Measurements from ENCODE around the gene KASH5.

The KASH5 gene

DNA sequence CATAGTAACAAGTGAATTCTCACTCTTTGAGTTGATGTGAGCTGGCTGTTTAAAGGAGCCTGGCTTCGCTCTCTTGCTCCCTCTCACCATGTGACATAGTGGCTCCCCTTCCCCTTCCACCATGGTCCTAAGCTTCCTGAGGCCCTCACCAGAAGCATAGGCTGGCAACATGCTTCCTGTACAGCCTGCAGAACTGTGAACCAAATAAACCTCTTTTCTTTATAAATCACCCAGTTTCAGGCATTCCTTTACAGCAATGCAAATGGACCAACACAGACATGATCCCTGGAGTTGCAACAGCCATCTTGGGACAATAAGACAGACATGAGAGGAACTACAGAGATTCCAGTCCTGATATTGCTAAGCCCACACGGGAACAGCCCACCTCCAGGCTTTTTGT is 38.5 kb upstream of the KASH5 start:
- H3K36me3 ChIP-seq (ENCODE audit: insufficient read depth, low read length), result peaks cover 83% of the 10 kb centered on the region
- H3K9me3 ChIP-seq (ENCODE audit: low read length), result no peaks in the 10 kb centered on the region
- H3K27me3 ChIP-seq (ENCODE audit: insufficient read depth, low read length), result no peaks in the 10 kb centered on the region
- no peak overlapping the region for H3K4me3 ChIP-seq (ENCODE audit: low read length)
- peaks cover 6% of the 10 kb centered on the region for H3K4me1 ChIP-seq (ENCODE audit: insufficient read depth, low read length)
- H2AFZ ChIP-seq (ENCODE audit: low read depth, low read length), result no peak overlapping the region

DNA sequence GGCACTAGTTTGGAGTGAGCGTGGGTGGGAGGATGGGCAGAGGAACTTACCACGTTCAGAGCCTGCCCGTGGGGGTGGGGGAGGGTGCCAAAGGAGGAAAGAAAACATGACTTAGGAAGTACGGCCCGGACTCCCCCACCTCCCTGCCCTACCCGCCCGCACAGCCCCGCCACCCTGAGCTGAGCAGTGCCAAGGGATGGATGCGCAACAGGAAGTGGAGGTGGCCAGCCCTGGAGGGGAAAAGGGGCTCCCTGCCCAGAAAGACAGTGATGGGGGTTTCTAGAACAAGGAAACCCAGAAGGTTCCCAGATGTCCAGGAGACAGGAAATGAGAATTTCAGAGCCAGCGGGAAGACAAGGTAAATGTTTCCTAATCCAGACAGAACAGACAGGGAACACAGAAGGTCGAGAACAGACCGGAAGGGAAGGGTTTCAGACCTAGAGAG is 32.1 kb upstream of the KASH5 start:
- Histone ChIP-seq H3K4me3 (ENCODE audit: low read length) (no peak overlapping the region), H3K27me3 (ENCODE audit: insufficient read depth, low read length) (no peaks in the 10 kb centered on the region), H2AFZ (ENCODE audit: low read depth, low read length) (no peak overlapping the region), H3K9me3 (ENCODE audit: low read length) (no peaks in the 10 kb centered on the region), H3K36me3 (ENCODE audit: insufficient read depth, low read length) (peaks cover 74% of the 10 kb centered on the region), H3K4me1 (ENCODE audit: insufficient read depth, low read length) (peaks cover 7% of the 10 kb centered on the region)

DNA sequence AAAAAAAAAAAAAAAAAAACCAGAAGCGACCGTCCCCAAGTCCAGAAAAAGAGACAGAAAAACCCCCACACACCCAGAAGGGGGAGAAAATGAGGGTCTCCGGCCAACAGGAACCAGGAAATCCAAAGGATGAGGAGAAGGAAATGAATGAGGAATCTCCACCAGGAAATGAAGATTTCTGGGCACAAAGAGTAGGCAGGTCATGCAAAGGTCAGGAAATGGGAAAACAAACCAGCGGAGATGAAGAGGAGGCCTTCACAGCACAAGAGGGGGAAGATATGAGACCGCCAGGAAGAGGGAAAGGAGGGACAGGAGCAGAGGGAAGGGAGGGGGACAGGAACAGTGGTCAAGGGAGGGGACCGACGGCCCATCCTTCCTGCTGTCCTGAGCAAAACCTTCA is 31.7 kb upstream of the KASH5 start:
- Histone ChIP-seq H3K4me3 (ENCODE audit: low read length) (no peak overlapping the region), H3K36me3 (ENCODE audit: insufficient read depth, low read length) (peaks cover 70% of the 10 kb centered on the region), H3K9me3 (ENCODE audit: low read length) (no peaks in the 10 kb centered on the region), H2AFZ (ENCODE audit: low read depth, low read length) (no peak overlapping the region), H3K4me1 (ENCODE audit: insufficient read depth, low read length) (peaks cover 7% of the 10 kb centered on the region), H3K27me3 (ENCODE audit: insufficient read depth, low read length) (no peaks in the 10 kb centered on the region)

DNA sequence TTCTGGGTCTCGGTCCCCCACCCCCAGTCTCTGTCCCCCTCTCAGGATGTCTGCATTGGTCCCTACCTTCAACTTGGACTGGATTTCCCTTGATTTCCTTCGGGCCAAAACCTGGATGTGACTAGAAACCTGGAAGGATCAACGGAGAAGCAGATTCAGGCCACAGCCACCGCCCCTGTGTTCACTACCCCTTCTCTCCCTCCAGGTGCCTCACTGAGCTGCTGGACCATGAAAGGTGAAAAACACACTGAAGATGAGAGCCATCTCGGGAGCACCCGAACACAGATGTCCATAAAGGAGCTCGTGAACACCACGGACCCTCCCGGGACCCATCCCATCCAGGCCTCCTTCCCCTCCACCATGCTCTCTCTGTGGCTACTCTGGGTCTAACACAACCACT is 30.9 kb upstream of the KASH5 start:
- Histone ChIP-seq H3K4me3 (ENCODE audit: low read length) (no peak overlapping the region), H3K9me3 (ENCODE audit: low read length) (no peaks in the 10 kb centered on the region), H3K36me3 (ENCODE audit: insufficient read depth, low read length) (peaks cover 63% of the 10 kb centered on the region), H3K4me1 (ENCODE audit: insufficient read depth, low read length) (peaks cover 7% of the 10 kb centered on the region), H2AFZ (ENCODE audit: low read depth, low read length) (no peak overlapping the region), H3K27me3 (ENCODE audit: insufficient read depth, low read length) (no peaks in the 10 kb centered on the region)

DNA sequence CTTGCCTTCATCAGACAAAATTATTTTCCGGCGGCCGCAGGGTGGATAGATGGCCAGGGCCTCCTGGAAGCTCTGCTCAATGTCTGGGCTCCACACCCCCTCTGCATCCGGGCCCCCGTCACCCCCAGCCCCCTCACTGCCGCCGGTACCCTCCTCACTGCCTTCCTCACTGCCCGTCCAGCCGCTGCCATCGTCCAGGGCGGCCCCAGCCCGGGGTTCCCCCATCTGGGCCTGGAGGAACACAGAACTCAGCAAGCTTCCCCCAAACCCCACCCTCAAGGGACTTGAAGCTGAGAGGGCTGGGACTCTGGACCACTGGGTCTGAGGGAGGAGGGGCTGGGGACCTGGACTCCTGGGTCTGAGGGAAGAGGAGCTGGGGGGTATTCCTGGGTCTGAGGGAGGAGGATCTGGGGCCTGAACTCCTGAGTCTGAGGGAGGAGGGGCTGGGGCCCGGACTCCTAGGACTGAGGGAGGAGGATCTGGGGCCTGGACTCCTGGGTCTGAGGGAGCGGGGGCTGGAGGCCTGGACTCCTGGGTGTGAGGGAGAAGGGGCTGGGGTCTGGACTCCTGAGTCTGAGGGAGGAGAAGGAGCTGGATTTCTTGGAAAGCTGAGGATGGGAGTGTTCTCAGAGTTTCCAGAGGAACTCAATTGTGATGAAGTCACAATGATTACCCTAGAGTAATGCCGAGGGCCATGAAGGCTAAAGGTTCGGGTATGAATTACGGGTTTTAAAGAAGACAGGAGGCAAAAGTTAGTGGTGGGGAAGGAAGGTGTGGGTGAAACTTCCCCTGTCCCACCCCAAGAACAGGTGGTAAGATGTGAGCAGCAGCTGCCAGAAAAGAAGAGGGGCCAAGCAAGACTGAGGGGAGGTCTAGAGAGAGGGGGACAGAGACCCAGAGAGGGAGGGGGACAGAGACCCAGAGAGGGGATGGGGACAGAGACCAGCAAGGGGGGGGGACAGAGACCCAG is 27.9 kb upstream of the KASH5 start:
- peaks cover 11% of the 10 kb centered on the region for H3K4me1 ChIP-seq (ENCODE audit: insufficient read depth, low read length)
- H3K4me3 ChIP-seq (ENCODE audit: low read length), result peak overlapping the region; percentile 99
- no peak overlapping the region for H2AFZ ChIP-seq (ENCODE audit: low read depth, low read length)
- peaks cover 40% of the 10 kb centered on the region for H3K36me3 ChIP-seq (ENCODE audit: insufficient read depth, low read length)
- H3K9me3 ChIP-seq (ENCODE audit: low read length), result no peaks in the 10 kb centered on the region
- no peaks in the 10 kb centered on the region for H3K27me3 ChIP-seq (ENCODE audit: insufficient read depth, low read length)

- Histone ChIP-seq H3K9me3 (ENCODE audit: low read length) (no peaks in the 10 kb centered on the region), H3K4me1 (ENCODE audit: insufficient read depth, low read length) (peaks cover 11% of the 10 kb centered on the region), H2AFZ (ENCODE audit: low read depth, low read length) (peak overlapping the region; percentile 14), H3K27me3 (ENCODE audit: insufficient read depth, low read length) (no peaks in the 10 kb centered on the region), H3K36me3 (ENCODE audit: insufficient read depth, low read length) (peaks cover 27% of the 10 kb centered on the region), H3K4me3 (ENCODE audit: low read length) (peak overlapping the region; percentile 99)
Observed at GRCh38 chr19:49361438-49362047, 26.5 kb upstream of the KASH5 start.

DNA sequence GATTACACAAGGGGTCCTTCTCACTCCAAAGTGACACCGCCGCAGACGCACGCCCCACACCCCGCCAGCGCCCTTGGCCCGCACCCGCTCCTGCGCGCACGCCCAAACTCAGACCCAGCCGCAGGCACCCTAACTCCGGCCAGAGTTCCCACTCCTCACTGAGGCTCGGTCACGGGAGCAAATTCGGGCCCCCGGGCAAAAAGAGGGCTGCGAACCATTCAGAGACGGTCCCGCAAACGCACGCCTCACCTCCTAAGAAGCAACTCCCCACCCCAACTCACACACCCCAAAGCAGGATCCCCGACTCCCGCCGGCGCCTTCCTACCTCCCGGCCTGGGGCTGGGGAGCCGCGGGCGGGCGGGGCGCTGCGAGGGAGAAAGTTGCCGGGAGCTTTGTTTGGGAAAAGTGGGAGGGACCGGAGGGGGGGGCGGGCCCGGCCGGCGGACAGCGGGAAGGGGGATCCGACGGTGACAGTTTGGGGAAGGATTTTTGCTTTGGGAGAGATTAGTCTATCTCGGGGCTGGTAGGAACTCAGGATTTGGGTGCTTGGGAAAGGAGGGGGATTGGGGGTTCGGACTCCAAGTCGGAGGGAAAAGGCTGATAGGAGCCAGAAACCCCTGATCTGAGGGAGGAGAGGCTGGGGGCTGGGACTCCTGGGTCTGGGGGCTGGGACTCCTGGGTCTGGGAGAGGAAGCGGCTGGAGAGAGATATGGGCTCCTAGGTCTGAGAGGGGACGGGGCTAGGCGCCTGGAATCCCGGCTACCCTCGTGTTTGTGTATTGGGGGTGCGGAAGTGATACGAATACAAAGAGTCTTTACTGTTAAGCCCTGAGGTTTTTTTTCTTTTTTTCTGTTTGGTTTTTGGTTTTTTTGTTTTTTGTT is 25.8 kb upstream of the KASH5 start, which contains the start of gene TEAD2:
Gene TEAD2, minus strand, starts transcription at position 369 of the 881 bp plus-strand sequence. CDS start 2,341 bp downstream, outside the sequence.
- Histone ChIP-seq H2AFZ (ENCODE audit: low read depth, low read length) (peak within 1 kb of the TSS; percentile 14), H3K36me3 (ENCODE audit: insufficient read depth, low read length) (peaks cover 19% of the 10 kb centered on the region), H3K4me3 (ENCODE audit: low read length) (peak within 1 kb of the TSS; percentile 99), H3K27me3 (ENCODE audit: insufficient read depth, low read length) (no peaks in the 10 kb centered on the region), H3K9me3 (ENCODE audit: low read length) (no peaks in the 10 kb centered on the region), H3K4me1 (ENCODE audit: insufficient read depth, low read length) (peaks cover 11% of the 10 kb centered on the region)

- H3K4me1 ChIP-seq (ENCODE audit: insufficient read depth, low read length), result peaks cover 11% of the 10 kb centered on the region
Observed at GRCh38 chr19:49362929-49363267, 25.2 kb upstream of the KASH5 start.

GRCh38 chr19:49363268-49364082 is 24.6 kb upstream of the KASH5 start, which contains the start of gene DKKL1:
TSS of gene DKKL1 (plus strand) at chr19:49363877. CDS start at chr19:49363999, 122 bp downstream.
- Histone ChIP-seq H3K9me3 (ENCODE audit: low read length) (no peaks in the 10 kb centered on the region), H3K27me3 (ENCODE audit: insufficient read depth, low read length) (no peaks in the 10 kb centered on the region), H3K4me3 (ENCODE audit: low read length) (peak within 1 kb of the TSS; percentile 99), H2AFZ (ENCODE audit: low read depth, low read length) (peak within 1 kb of the TSS; percentile 14), H3K36me3 (ENCODE audit: insufficient read depth, low read length) (peaks cover 12% of the 10 kb centered on the region), H3K4me1 (ENCODE audit: insufficient read depth, low read length) (peaks cover 11% of the 10 kb centered on the region)

More at GRCh38 chr19:49362929-49363267, 25.2 kb upstream of the KASH5 start:
- Histone ChIP-seq H3K27me3 (ENCODE audit: insufficient read depth, low read length) (no peaks in the 10 kb centered on the region), H3K4me3 (ENCODE audit: low read length) (peak overlapping the region; percentile 99), H3K9me3 (ENCODE audit: low read length) (no peaks in the 10 kb centered on the region), H2AFZ (ENCODE audit: low read depth, low read length) (peak overlapping the region; percentile 14), H3K36me3 (ENCODE audit: insufficient read depth, low read length) (peaks cover 13% of the 10 kb centered on the region)

- Histone ChIP-seq H3K36me3 (ENCODE audit: insufficient read depth, low read length) (peaks cover 7% of the 10 kb centered on the region), H3K4me3 (ENCODE audit: low read length) (peak overlapping the region; percentile 99), H3K4me1 (ENCODE audit: insufficient read depth, low read length) (peaks cover 11% of the 10 kb centered on the region), H3K9me3 (ENCODE audit: low read length) (peaks cover 5% of the 10 kb centered on the region), H2AFZ (ENCODE audit: low read depth, low read length) (no peak overlapping the region), H3K27me3 (ENCODE audit: insufficient read depth, low read length) (no peaks in the 10 kb centered on the region)
Observed at GRCh38 chr19:49364083-49364737, 23.8 kb upstream of the KASH5 start.

DNA sequence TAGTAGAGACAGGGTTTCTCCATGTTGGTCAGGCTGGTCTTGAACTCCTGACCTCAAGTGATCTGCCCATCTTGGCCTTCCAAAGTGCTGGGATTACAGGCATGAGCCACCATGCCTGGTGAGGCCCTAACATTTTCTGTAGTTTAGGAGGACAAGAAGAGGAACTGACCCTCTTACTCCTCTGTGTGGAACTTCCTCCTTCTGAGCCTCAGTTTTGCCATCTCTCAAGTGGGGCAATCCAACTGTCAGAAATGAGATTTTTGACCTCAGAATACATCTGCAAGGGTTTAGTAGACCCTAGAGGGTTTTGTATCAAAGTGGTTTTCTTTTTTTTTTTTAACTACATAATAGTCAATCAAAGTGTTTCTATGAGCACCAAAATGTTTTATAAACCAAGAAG is 21.9 kb upstream of the KASH5 start:
- H2AFZ ChIP-seq (ENCODE audit: low read depth, low read length), result no peak overlapping the region
- no peaks in the 10 kb centered on the region for H3K36me3 ChIP-seq (ENCODE audit: insufficient read depth, low read length)
- H3K4me3 ChIP-seq (ENCODE audit: low read length), result no peak overlapping the region
- H3K27me3 ChIP-seq (ENCODE audit: insufficient read depth, low read length), result no peaks in the 10 kb centered on the region
- peaks cover 13% of the 10 kb centered on the region for H3K9me3 ChIP-seq (ENCODE audit: low read length)
- peaks cover 4% of the 10 kb centered on the region for H3K4me1 ChIP-seq (ENCODE audit: insufficient read depth, low read length)

Measured in neuron (in vitro differentiated cells).